D341Med (cell line): Measurements from ENCODE around the gene GDPGP1.
A peak's percentile ranks its signal among the peaks of the same experiment; 100 is the strongest.
"Not testable (repeated sequence)": the region's sequence is repeated elsewhere in the genome, so short reads cannot be mapped to it uniquely, and the experiment has no call there.

Source experiments
- DNase-seq: peaks from one replicate; pipeline ENCODE4 v3.0.0; 2012; ENCODE audit warnings: low spot score

GDPGP1 gene, protein sequence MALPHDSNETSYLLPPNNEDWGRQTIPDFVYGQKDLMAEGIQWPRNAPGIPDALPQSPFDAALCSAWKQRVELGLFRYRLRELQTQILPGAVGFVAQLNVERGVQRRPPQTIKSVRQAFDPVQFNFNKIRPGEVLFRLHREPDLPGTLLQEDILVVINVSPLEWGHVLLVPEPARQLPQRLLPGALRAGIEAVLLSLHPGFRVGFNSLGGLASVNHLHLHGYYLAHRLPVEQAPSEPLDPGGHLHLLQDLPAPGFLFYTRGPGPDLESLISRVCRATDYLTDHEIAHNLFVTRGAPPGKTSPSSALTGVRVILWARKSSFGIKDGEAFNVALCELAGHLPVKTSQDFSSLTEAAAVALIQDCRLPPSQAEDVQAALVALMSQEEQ

DNA sequence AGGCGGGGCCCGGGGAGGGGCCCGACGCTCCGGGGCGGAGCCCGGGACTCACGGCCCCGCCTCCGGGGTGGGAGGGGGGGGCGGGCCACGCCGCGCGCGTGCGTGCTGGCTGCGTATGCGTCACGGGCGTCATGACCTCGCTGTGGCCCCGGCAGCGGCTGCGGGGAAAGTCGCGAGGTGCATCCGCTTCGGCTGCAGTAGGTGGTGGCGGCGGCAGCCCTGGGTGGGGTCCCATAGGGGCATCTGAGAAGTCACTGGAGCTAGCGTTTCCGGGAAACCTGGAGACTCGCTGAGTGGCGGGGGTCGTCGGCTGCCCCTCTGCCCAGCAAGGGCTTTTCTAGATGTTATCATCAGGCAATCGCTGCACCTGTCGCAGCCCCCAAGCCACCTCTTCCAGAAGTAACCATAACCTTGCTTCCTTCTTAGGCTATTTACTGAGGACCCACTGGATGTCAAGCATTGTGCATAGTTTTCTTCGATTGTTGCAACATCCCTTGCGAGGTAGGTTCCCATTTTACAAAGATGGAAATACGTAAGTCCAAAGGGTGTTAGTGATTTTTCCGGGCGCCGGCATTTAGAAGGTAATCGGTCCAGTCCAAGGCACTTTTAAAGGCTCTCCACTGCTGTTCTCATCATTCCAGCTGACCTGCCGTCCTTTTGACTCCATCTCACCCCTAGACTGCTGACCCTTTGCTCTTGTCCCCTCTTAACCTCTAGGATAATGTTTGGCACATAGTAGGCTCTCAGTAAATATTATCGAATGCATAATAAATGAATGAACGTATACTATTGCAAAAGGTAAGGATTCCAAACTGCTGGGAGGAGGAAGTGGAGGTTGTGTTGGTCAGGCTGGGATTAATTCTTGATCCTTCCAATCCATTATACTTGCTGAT, at the start of gene GDPGP1:
Gene GDPGP1 (plus strand): TSS at position 114 of the 893 bp plus-strand sequence. CDS start 6,700 bp downstream, outside the sequence.
- DNase-seq: no peak

DNA sequence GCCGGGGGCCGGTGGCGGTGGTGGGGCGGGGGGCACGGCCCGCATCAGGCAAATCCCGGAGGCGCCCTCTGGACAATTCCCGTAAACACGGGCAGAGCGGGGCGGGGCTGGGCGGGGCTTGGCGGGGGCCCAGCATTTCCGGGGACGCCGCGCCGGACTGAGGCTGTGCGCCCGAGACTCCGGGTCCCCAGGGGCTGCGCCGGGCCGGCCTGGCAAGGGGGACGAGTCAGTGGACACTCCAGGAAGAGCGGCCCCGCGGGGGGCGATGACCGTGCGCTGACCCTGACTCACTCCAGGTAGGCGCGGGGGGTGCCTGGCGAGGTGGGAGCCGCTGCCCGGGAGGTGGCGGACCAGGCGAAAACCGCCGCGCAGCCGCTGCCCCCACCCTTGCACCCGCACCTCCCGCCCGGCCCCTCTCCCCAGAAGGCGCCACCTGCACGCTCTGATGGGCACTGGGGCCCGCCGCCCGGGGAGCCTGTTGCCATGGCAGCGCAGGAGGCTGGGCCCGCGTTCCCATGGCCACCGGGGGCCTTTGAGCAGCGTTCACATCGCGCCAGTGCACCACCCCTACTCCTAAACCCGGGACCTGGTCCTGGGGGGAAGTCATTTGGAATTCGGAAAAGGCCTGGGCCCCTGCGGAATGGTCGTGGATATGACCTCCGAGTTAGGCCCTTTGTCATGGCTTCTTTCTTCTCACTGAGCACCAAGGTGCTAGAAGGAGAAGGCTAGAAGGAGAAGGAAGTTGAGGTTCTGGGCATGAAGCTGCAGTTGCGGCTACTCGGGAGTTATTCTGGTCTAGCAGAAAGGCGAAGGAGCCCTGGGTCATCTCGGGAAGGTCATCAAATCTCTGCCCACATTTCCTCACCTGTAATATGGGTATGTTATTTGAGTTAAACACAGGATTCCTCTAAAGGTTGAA, 49.0 kb upstream of the GDPGP1 start:
- peak; percentile 61 for DNase-seq

DNA sequence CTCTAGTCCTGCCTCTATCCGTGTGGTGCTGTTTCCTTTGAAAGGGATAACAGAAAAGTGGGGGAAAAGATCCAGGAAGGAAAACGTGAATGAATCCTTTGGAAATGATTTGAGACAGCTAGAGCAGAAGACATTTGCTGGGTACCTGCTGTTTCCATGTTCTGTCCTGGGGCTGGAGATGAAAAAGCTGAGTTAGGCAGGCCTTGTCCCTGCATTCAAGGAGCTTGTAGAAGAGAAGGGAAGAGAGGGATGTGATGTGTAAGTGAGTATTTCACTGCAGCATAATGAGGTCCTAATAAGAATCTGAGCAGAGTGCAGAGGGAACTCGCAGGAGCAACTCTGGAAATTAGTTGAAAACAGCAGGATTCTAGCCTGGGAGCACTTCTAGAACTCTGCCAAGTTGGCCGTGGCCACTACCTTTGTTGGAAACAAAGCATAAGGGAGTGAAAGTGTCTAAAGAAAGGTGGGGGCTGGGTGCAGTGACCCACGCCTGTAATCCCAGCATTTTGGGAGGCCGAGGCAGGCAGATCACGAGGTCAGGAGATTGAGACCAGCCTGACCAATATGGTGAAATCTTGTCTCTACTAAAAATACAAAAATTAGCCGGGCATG, 46.6 kb upstream of the GDPGP1 start:
- no peak for DNase-seq

DNA sequence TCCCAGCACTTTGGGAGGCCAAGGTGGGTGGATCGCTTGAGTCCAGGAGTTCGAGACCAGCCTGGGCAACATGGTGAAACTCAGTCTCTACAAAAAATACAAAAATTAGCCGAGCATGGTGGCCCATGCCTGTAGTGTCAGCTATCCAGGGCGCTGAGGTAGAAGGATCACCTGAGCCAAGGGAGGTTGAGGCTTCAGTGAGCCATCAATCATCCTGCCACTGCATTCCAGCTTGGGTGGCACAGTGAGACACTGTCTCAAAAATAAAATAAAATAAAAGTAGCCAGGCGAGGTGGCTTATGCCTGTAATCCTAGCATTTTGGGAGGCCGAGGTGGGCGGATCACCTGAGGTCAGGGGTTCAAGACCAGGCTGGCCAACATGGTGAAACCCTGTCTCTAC, 45.9 kb upstream of the GDPGP1 start:
- not testable (repeated sequence) for DNase-seq

DNA sequence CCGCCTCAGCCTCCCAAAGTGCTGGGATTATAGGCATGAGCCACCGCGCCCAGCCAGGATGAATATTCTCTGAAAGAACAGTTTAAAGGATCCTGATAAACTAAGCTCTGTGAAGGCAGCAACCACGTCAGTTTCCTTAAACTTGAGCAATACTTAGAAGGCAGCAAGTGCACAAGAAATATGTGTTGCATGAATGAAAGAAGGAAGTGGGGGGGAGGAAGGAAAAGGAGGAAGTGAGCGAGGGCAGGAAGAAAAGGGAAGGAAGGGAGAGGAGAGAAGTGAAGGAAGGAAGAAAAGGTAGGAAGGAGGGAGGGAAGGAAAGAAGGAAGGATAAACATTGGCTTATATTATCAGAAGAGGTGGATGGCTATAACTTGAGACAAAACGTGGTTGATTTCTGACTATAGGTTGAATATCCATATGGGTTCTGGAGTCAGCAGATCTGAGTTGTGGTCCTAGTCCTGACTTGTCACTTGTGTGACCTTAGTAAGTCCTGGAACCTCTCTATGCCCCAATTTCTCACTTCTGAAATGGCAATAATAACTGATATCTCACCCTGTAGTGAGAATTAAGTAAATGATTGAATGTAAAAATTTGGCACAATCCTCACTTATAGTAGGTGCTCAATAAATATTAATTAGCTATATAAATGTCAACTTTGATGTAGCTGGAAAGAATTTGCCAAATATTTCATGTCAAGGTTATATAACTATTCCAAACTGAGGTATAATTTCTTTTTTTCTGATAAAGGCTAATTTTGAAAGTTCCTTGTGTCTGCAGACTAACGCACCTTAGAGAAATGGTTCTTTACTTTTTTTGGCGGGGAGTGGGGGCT, 44.9 kb upstream of the GDPGP1 start:
- DNase-seq: no peak

DNA sequence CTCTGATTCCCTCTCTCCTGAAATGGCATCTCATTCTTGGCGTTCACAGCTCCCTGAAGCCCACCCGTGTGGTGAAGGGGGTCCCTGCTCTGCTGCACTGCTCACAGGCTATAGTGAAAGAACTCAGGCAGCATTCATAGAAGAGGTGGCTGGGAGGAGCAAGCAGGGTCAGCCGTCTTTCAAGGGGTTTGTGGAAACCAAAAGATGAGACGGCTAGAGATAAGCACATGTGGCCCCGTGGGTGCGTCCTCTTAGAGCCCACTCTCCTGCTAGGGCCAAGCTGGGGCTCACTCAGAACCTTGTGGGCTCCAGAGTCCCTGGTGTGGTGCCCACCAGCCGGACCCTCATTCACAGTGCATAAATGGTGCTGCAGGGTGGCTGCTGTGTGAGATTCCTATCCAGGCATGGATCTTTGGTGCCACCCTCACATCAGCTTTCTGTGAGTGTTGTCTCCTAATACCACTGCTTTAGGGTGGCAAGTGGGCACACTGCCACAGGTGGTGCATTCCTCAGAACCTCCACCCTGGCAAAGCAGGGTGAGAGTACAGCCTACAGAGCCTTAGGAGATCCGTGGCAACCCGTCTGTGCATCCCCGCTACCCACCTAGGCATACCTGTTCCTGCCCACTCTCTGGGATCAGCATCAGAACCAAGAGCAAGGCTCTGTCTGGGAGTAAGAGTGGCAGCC, 44.1 kb upstream of the GDPGP1 start:
- DNase-seq: no peak

DNA sequence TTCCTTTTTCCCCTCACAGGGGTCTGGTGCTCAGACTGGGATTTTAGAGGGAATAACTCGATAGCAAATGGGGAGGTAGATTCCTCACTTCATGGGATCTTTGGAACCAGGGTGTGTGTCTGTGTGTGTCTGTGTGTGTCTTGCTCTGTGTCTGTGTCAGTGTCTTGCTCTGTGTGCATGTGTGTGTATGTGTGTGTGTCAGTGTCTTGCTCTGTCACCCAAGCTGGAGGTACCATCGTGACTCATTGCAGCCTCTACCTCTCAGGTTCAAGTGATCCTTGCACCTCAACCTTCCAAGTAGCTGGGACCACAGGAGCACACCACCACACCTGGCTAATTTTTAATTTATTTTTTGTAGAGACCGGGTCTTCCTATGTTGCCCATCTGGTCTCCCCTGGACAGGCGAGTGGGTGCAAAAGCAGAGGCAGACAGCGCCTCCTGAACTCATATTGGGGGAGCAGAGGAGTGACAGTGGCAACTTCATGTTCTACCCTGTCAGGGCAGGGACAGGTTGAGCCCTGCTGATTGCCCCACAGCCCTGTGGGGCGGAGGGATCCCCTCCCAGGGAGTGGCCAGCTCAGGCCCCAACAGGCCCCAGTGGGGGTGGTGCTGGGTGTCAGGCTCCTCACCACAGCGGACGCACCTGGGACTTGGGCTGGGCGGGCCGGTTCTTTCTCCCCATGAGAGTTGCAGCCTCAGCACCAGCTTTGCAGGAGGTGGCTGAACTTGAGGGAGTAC, 43.2 kb upstream of the GDPGP1 start:
- DNase-seq: no peak

DNA sequence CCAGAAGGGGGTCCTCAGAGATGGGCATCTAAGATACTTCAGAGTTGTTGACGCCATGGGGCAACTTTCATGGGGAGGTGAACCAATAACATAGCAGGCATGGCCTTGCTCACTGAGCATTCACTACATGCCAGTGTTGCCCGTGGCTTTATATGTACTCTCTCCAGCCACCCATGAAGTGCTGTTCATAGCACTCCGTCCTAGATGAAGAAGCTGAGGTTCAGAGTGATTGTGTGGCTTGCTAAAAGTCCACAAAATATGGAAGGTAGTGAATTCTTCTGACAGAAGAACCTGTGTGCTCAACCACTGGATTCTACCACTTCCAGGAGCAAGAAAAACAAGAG, 42.7 kb upstream of the GDPGP1 start:
- DNase-seq: no peak

DNA sequence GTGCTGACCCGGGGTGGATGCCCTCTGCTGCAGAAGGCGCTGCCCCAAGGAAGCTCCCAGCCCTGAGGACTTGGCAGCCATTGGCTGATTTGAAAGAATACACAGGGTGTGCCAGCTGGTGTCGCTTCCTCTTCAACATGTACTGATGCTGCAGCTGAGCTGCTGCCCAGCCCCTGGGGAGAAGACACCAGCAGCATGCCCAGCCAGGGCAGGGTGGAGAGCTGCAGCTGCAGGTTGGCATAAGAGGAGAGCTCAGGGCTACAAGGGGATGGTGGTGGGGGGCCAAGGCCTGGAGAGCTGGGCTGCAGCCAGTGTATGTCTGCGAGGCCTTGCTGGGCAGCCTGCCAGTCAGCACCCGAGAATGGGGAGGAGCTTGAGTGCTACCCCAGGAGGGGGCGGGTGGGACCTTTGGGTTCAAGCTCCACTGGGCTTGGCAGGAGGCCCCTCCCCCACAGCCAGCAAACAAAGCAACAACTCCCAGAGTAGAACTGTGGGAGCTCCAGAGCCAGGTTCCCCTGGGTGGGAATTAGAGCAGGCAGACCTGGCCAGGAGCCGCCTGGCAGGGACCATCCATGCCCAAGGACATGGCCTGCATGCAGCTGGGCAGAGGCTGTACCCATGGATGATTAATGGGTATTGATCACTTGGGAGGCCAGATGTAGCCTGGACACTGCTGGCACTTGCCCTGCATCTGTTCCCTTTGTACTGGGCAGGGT, 42.1 kb upstream of the GDPGP1 start:
- peak; percentile 55 for DNase-seq

DNA sequence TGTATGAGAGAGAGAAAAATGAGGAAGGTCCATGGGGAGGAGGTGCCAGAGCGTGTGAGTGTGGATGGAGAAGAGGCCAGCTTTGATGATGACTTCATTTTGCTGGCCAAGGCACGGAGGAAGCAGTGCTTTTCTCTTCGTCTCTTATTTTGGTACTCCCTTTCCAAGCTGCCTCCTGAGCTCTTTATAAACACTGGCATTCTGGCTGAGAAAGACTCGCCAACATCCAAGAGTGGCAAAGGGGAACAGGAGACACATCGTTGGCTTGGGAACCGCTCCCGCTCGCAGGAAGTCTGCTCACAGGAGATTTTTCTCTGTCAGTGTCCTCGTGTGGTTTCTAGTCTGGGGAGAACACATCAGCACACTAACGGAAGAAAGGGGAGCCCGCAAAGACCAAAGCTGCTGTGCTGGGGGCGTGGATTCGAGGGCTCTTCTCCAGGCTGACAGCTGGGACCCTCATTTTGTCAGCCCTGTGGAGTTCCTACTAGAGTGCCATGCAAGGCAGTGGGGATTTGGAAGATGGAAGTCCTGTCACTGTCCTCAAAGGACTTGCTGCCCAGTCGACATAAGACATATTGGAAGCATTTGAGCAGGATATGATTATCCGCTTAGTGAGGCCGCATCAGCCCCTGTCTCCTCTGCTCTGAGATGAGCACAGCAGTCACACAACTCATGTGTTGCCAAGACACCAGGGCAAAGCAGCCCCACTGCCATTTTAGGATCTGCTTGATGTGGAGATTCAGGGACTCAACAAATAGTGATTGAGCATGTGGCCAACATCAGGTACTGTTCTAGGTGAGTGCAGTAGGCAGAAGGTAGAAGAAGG, 40.8 kb upstream of the GDPGP1 start:
- DNase-seq: no peak

DNA sequence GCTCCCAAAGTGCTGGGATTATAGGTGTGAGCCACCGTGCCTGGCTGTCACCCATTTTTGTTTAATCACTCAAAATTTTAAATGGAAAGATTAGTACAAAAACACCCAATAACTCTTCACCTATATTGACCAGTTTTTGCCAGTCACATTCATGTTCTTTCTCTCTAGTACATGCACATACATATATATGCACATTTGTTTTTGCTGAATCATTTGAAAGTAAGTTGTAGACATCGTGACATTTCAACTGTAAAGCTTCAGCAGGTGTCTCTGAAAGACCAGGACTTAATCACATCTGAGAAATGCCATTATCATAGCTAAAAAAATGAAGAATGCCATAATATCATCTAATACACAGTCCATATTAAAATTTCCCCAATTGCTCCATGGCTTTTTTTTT, 39.4 kb upstream of the GDPGP1 start:
- DNase-seq: no peak

DNA sequence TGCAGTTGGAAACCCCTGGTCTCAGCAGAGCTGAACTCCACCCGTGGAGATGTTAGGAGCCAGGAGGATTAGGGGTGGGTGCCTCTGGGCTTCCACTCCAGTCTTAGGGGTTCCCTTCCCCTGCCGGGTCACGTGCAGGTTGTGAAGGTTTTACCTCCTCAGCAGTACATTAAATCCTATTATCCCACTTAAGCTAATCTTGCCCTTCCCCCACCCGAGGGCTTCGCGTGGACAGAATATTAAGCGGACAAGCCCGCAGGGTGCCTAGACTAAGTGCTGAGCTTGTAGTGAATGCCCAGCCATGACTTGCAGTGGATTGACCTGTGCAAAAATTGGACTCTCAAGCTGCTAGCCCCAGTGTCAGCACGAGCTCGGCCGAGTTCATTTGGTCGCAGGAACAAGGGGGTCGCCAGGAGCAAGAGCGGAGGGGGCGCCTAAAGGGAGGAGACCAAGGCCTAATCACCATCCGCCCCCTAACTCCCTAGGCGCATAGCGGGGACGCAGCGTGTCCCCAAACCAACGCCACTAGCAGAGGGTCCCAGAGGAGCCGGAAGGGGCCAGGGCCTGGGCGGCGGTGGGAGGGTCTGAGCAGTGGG, 33.4 kb upstream of the GDPGP1 start:
- peak; percentile 53 for DNase-seq

DNA sequence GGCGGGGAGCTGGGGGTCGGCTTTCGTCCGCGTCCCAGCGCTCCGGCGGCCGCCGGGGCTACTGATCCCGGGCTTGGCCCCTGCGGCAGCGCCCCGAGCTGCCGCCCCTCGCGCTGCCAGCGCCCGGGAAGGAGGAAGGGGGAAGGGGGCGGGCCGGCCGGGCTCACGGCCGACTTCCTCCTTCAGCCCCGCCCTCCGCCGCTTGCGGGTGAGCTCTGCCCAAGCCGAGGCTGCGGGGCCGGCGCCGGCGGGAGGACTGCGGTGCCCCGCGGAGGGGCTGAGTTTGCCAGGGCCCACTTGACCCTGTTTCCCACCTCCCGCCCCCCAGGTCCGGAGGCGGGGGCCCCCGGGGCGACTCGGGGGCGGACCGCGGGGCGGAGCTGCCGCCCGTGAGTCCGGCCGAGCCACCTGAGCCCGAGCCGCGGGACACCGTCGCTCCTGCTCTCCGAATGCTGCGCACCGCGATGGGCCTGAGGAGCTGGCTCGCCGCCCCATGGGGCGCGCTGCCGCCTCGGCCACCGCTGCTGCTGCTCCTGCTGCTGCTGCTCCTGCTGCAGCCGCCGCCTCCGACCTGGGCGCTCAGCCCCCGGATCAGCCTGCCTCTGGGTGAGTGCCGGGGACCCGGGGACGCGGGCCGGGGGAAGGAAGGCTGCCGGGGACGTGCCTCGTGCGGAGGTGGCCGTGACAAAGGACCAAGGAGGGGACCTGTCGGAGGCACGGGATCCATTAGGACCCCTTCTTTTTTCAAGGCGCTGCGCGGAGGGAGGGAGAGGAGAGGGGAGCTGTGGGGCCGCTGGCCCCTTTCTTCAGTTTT, 32.7 kb upstream of the GDPGP1 start, which contains the start of gene SEMA4B:
Gene SEMA4B (plus strand): TSS at position 201 of the 814 bp plus-strand sequence. CDS start 249 bp downstream, at position 450.
- peak; percentile 95 for DNase-seq

DNA sequence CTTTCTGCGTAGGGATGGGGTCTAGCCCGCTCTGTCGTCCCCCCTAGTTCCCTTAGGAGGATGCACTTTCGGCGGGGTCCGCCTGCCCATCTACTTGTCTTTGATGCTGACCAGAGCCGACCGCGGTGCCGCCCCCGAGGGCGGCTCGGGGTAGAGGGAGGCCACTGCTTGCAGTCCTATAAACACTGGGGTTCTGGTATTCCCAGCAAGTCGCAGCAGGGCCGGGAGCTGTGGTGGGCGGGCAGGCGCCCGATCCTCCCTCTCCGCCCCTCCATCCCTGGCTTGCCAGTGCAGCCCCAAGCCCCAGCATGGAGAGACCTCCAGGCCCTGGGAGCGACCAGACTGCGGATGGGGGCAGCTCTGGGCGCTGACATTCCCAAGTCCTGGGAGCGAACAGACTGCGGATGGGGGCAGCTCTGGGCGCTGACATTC, 32.0 kb upstream of the GDPGP1 start:
- DNase-seq: peak; percentile 60

DNA sequence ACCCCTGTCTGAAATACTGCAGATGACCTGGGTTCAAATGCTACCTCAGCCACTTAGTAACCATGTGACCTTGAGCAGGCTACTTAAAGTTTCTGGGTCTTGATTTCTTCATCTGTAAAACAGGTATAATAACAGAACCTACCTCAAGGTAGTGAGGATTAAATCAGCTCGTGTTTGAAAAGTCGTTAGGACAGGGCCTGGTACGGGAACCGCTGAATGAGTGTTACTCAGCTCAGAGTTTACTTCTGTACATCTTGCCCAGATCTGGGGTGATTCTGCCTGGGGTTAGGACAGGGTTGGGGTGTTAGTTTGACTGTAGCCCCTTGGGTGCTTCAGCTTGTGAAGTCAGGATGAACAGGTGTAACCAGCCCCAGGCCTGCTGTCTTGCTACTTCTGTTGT, 31.1 kb upstream of the GDPGP1 start:
- peak; percentile 8 for DNase-seq

DNA sequence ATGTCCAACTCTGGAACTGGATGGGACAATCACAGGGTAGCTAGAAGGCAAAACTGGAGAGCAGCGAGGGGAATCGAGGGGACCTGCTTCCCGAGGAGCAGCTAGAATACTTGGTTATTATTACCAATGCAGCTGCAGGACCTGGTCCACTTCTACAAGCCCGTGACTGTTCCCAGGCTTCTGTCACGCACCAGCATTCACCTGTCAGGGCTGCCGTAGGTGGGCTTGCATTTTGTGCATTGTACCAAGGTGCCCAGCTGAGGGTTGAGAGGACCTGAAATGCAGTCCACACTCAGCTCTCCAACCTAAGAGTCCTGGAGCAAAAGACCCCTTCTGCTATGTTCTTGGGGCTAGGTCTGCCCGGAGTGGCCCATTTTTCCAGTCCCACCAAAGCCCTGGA, 30.5 kb upstream of the GDPGP1 start:
- peak; percentile 3 for DNase-seq
